GM12875 (cell line): Measurements from ENCODE around the gene PLEKHN1.

Experiments
- H3K4me3 ChIP-seq: one replicate; pipeline ENCODE4 v1.5.1; 2011; ENCODE audit warnings: low read depth, low read length, control low read depth
- TF ChIP-seq, protein P1 (sequence below): IDR thresholded peaks from 2 replicates; pipeline ENCODE4 v1.5.1; 2011; ENCODE audit warnings: low read depth, mild to moderate bottlenecking, control low read depth, inconsistent platforms, low read length, moderate library complexity, borderline replicate concordance; ENCODE audit not compliant: insufficient read depth

The PLEKHN1 gene

GRCh38 chr1:925561-926421, 40.5 kb upstream of the PLEKHN1 start:
- H3K4me3 ChIP-seq: no peak overlapping the region
- TF ChIP-seq, protein P1, sequence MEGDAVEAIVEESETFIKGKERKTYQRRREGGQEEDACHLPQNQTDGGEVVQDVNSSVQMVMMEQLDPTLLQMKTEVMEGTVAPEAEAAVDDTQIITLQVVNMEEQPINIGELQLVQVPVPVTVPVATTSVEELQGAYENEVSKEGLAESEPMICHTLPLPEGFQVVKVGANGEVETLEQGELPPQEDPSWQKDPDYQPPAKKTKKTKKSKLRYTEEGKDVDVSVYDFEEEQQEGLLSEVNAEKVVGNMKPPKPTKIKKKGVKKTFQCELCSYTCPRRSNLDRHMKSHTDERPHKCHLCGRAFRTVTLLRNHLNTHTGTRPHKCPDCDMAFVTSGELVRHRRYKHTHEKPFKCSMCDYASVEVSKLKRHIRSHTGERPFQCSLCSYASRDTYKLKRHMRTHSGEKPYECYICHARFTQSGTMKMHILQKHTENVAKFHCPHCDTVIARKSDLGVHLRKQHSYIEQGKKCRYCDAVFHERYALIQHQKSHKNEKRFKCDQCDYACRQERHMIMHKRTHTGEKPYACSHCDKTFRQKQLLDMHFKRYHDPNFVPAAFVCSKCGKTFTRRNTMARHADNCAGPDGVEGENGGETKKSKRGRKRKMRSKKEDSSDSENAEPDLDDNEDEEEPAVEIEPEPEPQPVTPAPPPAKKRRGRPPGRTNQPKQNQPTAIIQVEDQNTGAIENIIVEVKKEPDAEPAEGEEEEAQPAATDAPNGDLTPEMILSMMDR: no peak

DNA sequence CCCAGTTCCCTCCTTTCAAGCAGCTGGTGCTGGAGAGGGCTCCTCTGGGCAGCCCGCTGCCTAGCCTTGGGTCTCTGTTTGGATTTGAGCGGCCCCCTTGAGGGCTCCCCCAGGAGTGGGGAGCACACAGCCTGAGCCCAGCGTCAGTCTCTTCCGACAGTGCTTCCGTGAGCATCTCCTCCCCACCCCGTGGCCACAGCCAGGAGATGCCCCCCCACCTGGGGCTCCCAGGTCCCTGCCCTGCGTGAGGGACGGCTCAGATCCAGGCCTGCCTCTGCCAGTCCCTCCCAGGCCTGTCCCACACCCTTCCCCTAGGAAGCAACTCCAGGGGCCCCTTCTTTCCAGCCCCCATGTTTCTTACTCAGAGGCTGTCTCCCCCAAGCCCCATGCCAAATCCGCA, 39.0 kb upstream of the PLEKHN1 start:
- no peak overlapping the region for H3K4me3 ChIP-seq
- TF ChIP-seq, protein P1: no peak

DNA sequence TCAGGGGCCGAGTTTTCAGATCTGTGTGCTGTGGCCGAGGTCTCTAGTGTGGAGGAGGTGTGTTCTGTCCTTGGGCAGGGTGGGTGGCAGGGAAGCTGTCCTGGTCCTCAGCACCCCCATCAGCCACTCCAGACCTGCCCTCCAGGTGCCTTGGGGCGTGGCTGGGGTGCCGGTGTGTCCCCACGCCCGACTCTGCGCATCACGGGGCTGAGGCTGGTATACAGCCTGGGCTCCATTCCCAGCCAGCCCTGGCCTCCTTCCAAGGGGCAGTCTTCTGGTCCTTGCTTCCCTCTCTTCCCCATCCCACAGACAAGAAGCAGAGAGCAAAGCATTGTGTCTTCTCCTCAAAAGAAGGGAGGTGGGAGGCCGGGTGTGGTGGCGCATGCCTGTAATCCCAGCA, 38.5 kb upstream of the PLEKHN1 start:
- no peak overlapping the region for H3K4me3 ChIP-seq
- TF ChIP-seq, protein P1: no peak

DNA sequence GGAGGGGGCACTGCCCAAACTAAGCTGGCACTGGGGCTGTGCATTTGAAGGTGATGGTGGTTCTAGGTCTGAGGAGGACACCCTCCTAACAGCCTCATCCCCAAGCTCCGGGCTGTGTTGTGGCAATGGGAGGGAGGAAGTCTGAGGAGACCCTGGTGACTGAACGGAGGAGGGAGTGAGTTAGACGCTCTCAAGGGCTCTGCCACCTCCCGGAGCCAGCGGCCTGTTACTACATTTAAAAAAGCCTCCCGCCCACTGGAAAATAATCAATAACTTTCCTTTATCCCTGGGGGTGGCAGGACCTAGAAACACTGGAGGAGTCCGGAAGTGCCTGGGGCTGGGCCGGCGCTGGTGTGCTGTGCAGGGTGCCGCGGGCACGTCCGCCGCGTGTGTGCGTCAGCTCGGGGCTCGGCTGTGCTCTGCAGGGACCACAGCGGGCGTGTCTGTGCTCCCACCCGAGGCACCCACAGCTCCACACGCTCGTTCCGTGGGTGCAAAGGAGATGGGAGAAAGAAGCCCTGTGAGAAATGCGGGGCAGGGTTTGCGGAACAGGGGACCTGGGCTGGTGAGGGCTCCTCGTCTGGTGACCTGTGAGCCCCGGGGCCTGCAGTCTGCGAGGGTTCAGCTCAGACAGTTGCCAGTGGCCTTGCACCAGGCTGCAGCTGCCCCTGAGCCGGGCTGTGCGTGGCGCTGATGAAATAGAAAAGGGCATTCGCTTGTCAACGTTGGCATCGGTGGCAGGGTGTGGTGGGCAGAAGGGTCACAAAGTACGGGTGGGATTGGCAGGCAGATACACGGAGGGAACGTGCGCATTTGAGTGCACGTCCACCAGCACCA, 37.2 kb upstream of the PLEKHN1 start:
- TF ChIP-seq, protein P1: no peak
- no peak overlapping the region for H3K4me3 ChIP-seq

- no peak overlapping the region for H3K4me3 ChIP-seq
- TF ChIP-seq, protein P1: no peak
Observed at GRCh38 chr1:929712-930632, 36.3 kb upstream of the PLEKHN1 start.

DNA sequence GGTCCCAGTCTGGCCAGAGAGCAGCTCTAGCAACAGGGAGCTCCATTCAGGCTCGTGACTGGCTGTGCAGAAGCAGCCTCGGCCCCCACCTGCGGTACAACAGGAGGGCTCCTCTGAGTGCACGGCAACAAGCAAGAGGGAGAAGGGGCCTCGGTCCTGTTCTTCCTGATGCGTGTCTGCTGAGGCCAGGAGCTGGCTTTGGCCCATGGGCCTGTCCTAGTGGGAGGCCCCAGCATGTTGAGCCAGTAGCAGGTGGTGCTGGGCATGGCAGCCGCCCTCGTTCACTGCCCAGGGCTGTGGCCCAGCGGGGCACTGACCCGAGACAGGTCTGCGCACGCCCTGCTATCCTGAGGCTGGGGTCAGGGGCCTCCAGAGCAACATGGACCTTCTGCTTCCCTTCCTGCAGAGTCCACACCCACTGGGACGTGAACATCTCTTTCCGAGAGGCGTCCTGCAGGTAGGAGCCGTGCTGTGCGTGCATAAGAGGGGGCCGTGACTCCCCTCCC, 35.6 kb upstream of the PLEKHN1 start:
- no peak overlapping the region for H3K4me3 ChIP-seq
- TF ChIP-seq, protein P1: no peak
